M059J (cell line): ENCODE measurements around the gene RCOR2. TPM values are rescaled to one million over a fixed set of nuclear protein-coding genes. Genes with fewer than 3 reads are reported as not detected.
"Not testable (repeated sequence)": the region's sequence is repeated elsewhere in the genome, so short reads cannot be mapped to it uniquely, and the experiment has no call there.

Experiments used
- DNase-seq: peaks from one replicate; pipeline ENCODE4 v3.0.0-alpha.2; 2012; ENCODE audit warnings: low read depth
- total RNA-seq: library from RNA; depleted of rRNA; stranded (reverse); fragments of >200 nt; shearing (Covaris generic); gene quantifications from 2 replicates; pipeline ENCODE4 v1.2.3, GENCODE V29; 2014; rRNA removed

RCOR2 gene
- 1.1 and 1.9 TPM in 2 replicates for total RNA-seq

DNA sequence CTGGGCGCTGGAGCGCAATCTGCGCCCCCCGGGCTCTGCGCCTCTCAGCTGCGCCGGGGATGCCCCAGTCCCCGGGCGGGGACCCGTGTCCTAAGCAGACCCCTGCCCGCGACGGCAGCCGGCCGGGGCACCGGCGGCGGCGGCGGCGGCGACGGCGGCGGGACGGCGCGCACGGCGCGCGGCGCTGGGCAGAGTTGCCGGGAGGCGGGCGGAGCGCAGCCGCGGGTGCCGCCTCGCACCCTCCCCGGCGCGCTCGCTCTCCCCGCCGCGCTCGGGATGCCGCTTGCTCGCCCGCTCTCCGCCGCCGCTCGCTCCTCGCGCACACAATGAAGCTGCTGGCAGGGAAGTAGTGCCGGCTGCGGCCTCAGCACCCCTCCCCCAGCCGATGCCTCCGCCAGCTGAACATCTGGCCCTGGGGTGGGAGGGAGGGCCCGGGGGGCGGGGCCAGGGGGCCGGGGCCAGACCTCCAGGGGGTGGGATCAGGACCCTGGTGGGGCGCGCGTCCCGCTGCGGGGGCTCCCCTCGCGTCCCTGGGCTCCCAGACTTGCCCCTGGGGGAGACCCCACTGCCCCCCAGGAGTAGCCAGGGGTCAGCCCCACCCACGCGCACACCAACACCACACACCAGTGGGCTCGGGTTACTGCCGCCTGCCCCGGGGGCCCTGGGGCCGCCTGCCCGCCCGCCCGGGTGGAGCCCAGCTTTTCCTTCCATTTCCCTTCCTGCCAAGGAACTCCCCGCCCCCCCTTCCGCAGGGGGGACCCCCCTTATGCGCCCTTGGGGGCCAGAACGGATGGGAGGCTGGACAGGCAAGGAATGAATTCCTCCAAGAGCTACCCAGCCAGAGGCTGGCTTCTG lies at the start of gene RCOR2:
RCOR2 (minus strand) TSS at position 328 of the 855 bp plus-strand sequence. CDS start 708 bp downstream, outside the sequence.
- DNase-seq: peak; percentile 75

DNA sequence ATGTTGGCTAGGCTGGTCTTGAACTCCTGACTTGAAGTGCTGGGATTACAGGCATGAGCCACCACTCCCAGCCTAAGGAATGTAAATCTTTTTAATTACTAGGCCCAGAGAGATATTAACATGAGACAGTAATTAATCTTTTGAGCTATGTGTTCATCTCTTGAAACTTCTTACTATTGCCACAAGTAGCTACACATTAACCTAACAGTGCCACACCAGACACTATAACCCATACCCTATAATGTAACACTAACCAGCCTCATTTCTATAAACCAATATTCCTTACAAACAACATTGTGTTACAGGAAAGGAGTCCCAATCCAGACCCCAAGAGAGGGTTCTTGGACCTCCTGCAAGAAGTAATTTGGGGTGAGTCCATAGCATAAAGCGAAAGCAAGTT lies 49.5 kb upstream of the RCOR2 start:
- DNase-seq: no peak

DNA sequence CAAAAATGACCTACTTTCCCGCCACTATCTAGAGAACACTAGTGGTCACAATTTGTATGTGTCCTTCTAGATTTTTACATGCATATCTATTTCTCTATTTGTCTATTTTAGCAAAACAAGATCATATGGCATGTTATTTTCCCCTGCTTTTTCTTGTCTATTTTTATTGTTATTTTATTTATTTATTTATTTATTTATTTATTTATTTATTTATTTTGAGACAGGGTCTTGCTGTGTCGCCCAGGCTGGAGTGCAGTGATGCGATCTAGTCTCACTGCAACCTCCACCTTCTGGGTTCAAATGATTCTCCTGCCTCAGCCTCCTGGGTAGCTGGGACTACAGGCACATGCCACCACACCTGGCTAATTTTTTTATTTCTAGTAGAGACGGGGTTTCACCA lies 46.9 kb upstream of the RCOR2 start:
- not testable (repeated sequence) for DNase-seq

DNA sequence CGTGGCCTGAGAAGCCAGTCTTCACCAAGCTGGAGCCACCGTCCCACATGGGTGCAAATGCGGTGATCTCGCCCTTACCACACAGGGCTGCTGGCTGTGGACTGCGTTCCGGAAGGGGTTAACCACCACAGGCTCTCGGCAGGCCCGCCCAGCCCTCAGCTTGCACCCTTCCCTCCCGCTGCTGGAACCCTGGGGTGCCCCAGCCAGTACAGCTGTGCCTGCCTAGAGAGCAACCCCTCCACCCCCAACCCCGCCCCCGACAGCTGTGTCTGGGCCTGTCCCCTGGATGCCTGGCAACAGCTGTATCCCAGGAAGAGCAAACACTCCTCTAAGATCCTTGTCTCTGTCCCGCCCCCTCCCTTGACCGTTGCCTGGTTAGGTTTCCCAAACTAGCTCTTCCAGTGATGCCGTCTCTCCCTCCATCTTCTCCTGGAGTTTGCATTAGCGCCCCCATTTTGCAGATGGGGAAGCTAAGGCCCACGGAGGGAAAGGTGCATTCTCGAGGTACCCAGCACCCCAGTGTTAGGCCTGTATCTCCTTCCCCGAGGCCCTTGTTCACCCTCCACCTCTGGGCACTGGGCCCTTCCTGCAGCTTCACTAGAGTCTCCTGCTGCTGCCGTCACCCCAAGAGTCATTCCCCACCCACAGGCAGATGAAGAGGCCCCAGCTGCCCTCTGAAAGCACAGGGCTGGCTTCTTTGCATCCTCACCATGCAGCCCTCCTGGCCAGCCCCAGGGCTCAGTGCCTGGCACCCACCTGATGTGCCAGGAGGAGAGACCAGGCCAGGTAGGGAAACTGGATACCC lies 44.8 kb upstream of the RCOR2 start:
- peak; percentile 26 for DNase-seq

DNA sequence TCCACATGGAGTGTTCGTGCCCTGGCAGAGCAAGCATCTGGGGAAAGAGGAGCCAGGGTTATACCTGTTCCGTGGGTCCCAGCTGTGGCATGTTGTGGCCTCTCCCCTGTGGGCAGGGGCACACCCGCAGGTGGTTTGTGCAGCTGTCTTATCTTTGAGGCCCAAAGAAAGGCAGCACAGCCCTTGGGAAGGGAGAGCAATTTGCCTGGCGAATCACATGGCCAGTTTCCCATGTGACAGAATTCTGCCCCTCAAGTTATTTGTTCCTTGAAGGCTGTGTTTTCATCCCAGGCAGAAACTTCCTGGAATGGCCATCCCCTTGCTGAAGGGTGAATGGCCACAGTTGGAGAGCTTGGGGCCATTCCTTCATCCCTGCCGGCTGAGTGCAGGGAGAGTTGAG lies 41.0 kb upstream of the RCOR2 start:
- DNase-seq: no peak

DNA sequence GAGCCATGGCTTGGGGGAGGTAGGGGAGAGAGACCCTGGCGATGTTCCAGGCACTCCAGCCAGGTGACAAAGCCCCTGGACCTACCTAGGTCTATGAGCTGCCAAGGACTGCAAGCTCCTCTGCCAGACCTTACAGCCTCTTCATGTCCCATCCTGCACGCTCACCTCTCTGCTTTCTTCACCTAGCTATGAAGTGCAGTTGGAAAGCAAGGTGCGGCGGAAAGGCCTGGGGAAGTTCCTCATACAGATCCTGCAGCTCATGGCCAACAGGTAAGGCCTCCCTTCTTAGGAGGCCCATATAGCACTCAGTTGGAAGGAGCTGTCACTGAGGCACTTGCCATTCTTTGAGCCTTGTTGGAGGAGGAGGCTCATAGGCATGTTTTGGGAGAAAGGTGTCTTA lies 35.6 kb upstream of the RCOR2 start:
- no peak for DNase-seq

DNA sequence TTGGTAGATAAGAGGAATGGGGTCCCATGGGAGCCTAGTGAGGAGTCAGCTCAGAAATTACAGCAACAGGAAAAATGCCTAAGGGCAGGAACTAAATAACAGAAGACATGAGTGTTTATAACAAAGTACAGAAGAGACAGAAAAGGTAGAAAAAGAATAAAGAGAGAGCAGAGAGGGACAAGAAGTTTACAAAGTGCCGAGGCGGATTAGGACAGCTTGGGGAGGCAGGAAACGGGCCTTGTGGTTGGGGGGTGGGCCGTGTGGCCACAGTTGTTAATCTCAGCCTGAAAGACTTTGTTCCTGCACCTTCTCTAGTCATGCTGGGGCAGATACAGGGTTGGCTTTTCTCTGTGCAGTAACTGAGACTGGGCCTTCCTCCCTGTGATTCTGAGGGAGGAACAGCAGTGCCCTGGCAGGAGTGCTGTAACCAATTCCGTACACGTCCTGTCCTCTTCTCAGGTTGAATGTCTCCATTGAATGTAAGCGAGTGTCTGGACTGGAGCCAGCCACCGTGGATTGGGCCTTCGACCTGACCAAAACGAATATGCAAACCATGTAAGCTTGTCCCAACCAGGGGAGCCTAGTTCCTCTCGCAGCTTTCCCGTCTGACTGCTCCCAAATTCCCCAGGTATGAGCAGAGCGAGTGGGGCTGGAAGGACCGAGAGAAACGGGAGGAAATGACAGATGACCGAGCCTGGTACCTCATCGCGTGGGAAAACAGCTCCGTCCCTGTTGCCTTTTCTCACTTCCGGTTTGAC lies 35.0 kb upstream of the RCOR2 start:
- no peak for DNase-seq

DNA sequence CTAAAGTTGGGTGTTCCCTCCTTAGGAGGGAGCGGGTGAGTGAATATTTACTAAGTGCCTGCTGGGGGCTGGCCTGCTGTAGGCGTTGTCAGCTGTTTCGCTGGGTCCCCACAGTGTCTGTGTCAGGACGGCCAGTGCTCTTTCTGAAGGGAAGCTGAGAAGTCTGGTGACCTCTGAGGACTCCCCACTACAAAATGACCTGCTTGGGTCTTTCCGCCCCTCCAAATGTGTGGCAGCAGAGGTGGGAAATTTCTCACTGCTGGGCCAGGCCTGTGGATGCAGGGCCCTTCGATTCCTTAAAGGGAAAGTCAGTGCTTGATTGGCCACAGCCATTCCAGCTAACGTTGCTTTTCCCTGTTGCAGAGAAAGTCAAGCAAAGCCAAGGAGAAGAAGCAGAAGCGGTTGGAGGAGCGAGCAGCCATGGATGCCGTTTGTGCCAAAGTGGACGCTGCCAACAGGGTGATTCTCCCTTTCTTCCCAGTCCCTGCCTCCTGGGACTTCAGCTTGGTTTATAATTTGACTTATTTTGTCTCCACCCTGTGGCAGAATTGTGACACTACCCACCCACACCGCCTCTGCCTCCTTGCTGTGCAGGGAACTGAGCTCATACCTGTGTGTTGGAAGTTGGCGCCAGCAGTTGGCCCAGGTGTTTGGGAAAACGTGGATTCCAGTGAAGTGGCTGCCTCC lies 28.7 kb upstream of the RCOR2 start:
- DNase-seq: peak; percentile 70

DNA sequence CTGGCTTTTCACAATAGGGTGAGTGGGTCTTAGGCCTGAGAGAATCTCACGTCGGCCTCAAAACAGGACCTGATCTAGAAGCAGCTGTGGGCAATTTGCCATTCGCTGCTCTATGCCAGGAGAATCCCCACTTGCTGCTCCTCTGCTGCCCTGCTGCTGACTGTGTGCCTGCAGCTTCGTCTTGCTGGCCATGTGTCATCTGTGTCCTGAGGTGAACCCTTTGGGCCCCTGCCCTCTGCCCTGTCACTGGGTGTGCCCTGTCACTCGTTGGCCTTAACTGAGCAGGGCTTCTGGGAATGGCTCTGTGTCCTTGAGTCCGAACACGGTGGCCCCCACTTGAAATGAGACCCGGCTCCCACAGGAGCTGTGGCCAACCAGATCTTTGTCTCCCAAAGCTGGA lies 28.0 kb upstream of the RCOR2 start:
- DNase-seq: no peak

DNA sequence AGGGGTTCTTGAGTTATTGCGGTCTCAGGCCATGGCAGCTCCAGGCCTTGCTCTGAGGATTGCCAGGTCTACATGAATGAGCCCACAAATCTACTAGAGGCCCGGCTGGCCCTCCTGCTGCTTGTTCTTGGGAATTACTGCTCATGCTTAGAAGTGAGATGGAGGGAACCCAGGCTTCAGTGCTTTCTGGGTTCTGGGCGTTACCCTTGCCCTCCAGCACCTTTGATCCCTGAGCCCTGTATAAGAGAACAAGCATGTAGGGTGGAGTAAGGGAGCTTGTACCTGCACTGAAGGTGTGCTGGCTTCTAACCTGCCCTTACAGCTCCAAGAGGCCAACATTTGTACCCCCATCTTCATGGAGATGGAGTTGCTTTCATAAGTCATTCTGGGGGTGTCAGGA lies 25.8 kb upstream of the RCOR2 start:
- DNase-seq: no peak

DNA sequence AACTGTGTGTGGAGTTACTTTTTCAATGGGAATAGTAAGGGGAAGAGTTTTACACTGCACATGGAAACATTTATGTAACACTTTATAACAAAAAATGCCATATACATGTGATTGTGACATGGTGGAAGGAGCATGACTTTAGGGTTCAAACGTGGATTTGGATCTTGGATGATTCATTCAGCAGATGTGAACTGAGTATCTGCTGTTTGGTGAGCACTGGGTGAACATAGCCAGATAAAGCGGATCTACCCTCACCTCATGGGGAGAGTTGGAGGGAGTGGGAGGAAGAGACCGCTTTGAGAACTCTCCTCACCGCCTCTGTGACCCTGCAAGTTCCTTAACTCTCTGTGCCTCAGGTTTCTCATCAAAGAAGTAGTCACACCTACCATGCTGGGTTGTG lies 24.9 kb upstream of the RCOR2 start:
- no peak for DNase-seq

DNA sequence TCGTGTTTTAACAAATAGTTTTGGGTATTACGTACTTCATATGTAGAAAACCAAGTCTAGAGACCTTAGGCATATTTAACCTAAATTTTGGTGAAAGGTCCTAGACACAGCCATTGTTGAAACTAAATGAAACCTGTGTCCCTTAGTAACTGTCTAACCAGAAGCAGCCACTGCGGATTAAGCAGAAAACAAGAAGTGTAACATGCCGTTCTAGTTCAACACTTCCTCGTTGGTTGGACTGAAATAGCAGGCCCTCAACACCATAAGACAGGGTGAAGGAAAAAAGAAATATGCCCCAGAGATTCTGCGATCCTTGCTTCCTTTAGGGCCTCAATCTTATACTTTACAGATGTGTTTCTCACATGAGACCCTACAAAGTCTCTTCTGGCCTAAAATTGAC lies 23.8 kb upstream of the RCOR2 start:
- DNase-seq: no peak

DNA sequence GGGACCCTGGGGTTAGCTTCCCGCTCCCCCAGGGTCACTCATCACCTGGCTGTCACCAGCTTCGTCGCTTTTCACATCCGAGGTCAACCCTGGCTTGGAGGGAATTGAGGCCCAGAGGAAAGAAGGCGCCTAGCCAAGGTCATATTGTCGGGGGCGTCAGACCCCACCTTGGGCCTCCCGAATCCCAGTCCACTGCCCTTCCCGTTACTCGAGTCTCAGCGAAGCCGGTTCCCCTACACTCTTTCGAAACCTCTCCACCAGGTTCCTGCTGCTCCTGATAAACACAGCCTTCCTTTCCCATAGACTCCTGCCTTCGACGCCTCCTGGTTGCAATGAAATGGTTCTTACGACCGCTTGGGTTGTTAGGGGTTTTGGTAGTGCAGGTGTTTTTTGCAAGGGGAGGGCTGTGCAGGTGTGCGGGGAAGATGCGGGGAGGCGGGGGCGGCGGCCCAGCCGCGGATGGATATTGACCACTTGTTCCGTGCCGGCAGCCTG lies 22.5 kb upstream of the RCOR2 start:
- peak; percentile 37 for DNase-seq

DNA sequence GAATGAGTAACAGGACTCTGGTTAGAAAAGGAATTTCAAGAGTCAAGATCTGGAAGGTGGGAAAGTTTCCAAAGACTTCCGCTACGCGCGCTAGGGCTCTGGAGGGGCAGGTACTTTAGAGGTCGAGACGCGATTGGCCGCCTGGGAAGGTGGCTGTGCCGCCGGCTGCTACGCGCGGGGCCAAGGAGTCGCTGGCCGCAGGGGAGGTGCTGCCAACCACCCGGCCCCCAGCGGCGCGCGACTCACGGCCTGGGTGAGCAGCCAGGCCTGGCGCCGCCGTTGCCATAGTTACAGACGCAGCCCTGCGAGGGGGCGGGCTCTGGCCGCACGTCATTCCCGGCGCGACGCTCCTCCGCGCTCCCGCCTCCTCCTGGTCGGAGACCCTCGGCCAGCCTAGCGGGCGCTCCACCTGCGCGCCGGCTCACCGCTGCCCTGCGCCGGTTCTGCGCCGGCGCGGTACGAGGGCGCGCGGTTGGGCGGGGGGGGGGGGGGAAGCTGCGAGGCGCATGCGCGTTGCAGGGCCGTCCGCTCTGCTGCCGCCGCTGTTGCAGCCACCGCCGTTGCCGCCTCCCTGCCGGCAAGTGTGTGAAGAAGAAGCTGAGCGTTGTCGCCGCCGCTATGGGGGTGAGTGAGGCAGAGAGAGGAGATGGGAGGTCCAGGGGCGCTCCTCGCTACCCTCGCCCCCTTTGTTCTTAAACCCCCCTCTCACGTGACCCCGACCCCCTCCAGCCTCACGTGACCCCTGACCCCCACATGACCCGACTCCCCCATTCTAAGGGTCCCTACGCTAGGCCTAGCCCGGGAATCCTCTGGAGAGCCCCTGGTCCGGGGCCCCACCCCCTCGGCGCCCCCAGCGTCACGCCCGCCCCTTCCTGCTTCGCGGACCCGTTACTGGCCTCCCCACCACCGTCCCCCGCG lies 21.8 kb upstream of the RCOR2 start, which contains the start of gene NAA40:
NAA40 (plus strand) TSS at position 524 of the 918 bp plus-strand sequence; CDS start at position 619, 95 bp downstream.
- DNase-seq: peak; percentile 98

DNA sequence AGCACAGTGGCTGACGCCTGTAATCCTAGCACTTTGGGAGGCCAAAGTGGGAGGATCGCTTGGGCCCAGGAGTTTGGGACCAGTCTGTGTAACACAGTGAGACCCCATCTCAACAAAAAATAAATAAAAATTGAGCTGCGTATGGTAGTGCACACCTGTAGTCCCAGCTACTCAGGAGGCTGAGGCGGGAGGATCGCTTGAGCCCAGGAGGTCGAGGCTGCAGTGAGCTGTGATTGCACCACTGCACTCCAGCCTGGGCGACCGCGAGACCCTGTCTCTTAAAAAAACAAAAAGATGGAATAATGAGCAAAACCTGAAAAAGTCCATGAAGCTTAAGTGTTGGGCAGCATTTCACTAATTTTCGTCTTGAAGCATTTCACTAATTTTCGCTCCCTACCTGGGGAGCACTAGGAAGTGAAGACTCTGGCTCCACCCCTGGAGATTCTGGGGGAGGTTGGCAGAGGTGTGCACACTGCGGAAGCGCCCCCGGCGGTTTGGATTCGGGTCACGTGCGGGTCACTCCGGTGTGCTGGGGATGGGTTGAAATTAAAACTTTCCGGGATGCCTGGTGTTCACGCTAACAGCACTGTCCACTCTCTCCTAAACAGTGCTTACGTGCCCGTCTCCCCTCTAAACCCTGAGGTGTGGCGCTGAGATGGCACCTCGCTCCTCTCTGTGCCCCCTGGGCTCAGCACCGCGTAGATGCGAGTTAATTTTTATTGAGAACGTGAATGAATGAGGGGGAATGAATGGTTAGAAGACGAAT lies 20.9 kb upstream of the RCOR2 start:
- no peak for DNase-seq

DNA sequence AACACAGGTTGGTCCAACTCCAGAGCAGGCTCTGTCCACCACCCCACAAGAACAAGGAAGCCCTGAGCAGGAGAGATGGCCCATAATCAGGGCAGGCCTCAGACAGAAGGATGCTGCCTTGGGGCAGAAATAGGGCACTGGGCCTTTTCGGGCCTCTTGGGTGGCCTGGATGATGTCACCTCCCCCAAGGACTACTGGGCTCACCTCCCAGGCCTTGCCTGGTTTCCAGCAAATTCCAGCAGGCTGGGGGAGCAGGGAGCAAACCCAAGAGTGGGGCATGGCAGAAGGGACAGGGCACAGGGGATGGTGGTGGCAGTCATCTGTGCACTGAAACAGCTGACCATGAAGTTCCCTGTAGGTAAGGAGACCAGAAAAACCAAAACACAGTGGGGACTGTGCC lies 16.5 kb upstream of the RCOR2 start:
- peak; percentile 64 for DNase-seq

DNA sequence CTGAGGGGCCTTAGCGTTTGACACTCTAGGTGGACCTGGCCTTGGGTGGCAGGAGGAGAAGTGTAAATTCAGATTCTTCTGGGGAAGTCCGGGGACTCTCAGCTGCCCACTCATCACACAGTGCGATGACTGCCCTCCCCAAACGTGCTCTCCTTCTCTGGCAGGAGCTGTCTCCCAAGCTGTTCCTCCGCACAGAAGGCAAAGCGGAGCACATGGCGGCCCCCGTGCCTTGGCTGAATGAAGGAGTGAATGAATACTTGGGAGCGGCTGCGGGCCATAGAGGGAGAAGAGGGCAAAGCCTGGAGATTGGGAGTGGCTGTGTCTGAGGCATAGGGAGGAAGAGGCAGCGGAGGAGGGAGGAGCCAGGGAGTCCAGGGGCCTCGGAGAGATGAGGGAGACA lies 14.9 kb upstream of the RCOR2 start:
- no peak for DNase-seq

DNA sequence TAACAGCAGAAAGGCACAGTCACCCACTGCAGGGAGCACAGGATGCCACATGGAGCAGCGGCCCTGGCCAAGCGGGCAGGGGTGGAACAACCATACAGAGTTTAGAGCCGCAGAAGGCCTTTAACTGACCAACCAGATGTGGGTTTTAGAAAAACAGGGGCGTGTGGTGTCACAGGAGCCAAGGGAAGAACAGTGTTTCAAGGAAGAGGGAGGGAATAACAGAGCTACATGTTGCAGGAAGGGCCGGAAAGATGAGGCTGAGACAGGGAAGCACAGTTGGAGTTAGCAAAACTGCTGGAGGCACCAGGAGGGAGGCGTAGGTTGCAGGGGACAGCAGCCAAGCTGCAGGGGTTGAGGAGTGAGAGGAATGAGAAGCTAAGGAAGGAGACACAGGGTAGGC lies 14.1 kb upstream of the RCOR2 start:
- DNase-seq: no peak

DNA sequence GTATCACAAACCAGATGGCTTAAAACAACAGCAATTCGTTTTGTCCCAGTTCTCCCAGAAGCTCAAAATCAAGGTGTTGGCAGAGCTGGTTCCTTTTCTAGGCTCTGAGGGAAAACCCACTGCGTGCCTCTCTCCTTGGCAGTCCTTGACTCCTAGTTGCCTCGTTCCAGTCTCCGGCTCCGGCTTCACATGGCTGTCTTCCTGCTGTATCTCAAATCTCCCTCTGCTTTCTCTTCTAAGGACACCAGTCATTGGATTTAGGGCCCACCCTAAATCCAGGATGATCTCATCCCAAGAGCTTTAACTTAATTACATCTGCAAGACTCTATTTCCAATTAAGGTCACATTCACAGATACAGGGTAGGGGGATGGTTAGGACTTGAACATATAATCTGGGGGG lies 12.7 kb upstream of the RCOR2 start:
- no peak for DNase-seq
